K562 (cell line): ENCODE measurements around the gene HSD17B13. TPM values are rescaled to one million over a fixed set of nuclear protein-coding genes. Genes with fewer than 3 reads are reported as not detected.
"Not testable (repeated sequence)": the region's sequence is repeated elsewhere in the genome, so short reads cannot be mapped to it uniquely, and the experiment has no call there.

ENCODE experiments used
- ATAC-seq: fragments of 200-7000 bp; cut with Tn5 transposase; 3 replicates; pipeline ENCODE4 v1.9.1; 2020; ENCODE audit warnings: moderate library complexity
- BruUV-seq: library from RNA; stranded (reverse); fragments of 400-500 nt; replicated peaks from 2 replicates; lab custom pipeline; 2021; lab: Mats Ljungman, UMichigan
- CTCF ChIA-PET: fragments of 300-600 bp; formaldehyde crosslinking; extraction: SDS; loops from one replicate; lab custom pipeline; 2021; ENCODE audit warnings: low intra/inter-chr PET ratio; lab: Yijun Ruan, JAX
- POLR2A ChIA-PET: fragments of 300-600, 350-650 bp; sonication (Branson Sonifier 250); formaldehyde crosslinking; extraction: SDS; loops from one replicate; lab custom pipeline; 2021; ENCODE audit warnings: antibody characterized with exemption, inconsistent platforms; lab: Yijun Ruan, JAX
- DNase-seq, 4 experiments: peaks; one replicate each; pipeline versions ENCODE4 v3.0.0 to v3.0.0-alpha.2; 2011 to 2018; ENCODE audit warnings: low spot score in 3 of 4, mixed read lengths in 3 of 4; ENCODE audit errors: extremely low read depth in 1 of 4
- FAIRE-seq: peaks from 2 replicates; lab custom pipeline; 2011; peaks lifted over from hg19 to GRCh38; lab: Jason Lieb, UNC
- H2AFZ ChIP-seq: 2 replicates; pipeline ENCODE4 v1.6.0; 2011; ENCODE audit warnings: low read depth, low read length, control low read depth, inconsistent platforms
- H3K27ac ChIP-seq: fragments of 200-600 bp; 3 replicates; pipeline ENCODE4 v1.8.0; 2011; ENCODE audit warnings: low read depth, mild to moderate bottlenecking, control low read depth, inconsistent platforms, low read length, moderate library complexity, mixed read lengths; ENCODE audit errors: extremely low read depth
- H3K27me3 ChIP-seq, 2 experiments: fragments of 300-600 bp in 1 of 2; 2 replicates in 1 of 2; 3 replicates in 1 of 2; pipeline versions ENCODE4 v1.6.0 to v1.8.0; 2011; ENCODE audit warnings: inconsistent platforms in 2 of 2, low read length in 2 of 2, mild to moderate bottlenecking in 1 of 2, mixed read lengths in 1 of 2, moderate library complexity in 1 of 2; ENCODE audit not compliant: control insufficient read depth in 2 of 2, insufficient read depth in 2 of 2
- H3K36me3 ChIP-seq: fragments of 300-600 bp; 3 replicates; pipeline ENCODE4 v1.8.0; 2011; ENCODE audit warnings: mild to moderate bottlenecking, low read length, inconsistent platforms; ENCODE audit not compliant: control insufficient read depth, insufficient read depth
- H3K4me1 ChIP-seq, 2 experiments: fragments of 200-600 bp in 1 of 2; replicated peaks in 1 of 2; 2 replicates in 1 of 2; 3 replicates in 1 of 2; pipeline versions ENCODE4 v1.5.1 to v1.8.0; 2011; ENCODE audit warnings: inconsistent platforms in 2 of 2, low read length in 2 of 2, mild to moderate bottlenecking in 1 of 2, mixed read lengths in 1 of 2, moderate library complexity in 1 of 2; ENCODE audit not compliant: control insufficient read depth in 2 of 2, insufficient read depth in 2 of 2
- H3K4me2 ChIP-seq: 2 replicates; pipeline ENCODE4 v1.6.1; 2011; ENCODE audit warnings: low read length, control low read depth, inconsistent platforms, mixed read lengths; ENCODE audit not compliant: insufficient read depth
- H3K4me3 ChIP-seq: fragments of 200-600 bp; sonication (generic), shearing (Covaris generic); 2 replicates; pipeline ENCODE4 v1.5.1; 2016; ENCODE audit warnings: control low read depth, inconsistent platforms
- H3K79me2 ChIP-seq: fragments of 200-600 bp; 3 replicates; pipeline ENCODE4 v1.8.0; 2011; ENCODE audit warnings: low read length, inconsistent platforms; ENCODE audit not compliant: control insufficient read depth, insufficient read depth
- H3K9ac ChIP-seq, 2 experiments: 2 replicates each; pipeline versions ENCODE4 v1.6.0 to v1.6.1; 2011; ENCODE audit warnings: low read depth in 2 of 2, low read length in 2 of 2, control low read depth in 1 of 2, inconsistent platforms in 1 of 2, mild to moderate bottlenecking in 1 of 2, mixed read lengths in 1 of 2; ENCODE audit not compliant: insufficient read depth in 1 of 2
- H3K9me1 ChIP-seq: one replicate; pipeline ENCODE4 v1.6.0; 2011; ENCODE audit warnings: inconsistent platforms, mild to moderate bottlenecking, low read length, moderate library complexity; ENCODE audit not compliant: control insufficient read depth, insufficient read depth
- H3K9me3 ChIP-seq: replicated peaks from 2 replicates; pipeline ENCODE4 v1.5.1; 2011; ENCODE audit warnings: low read depth, low read length, inconsistent platforms; ENCODE audit not compliant: control insufficient read depth, insufficient read depth
- H4K20me1 ChIP-seq: replicated peaks from 2 replicates; pipeline ENCODE4 v1.6.1; 2011; ENCODE audit warnings: low read length, inconsistent platforms, mixed read lengths; ENCODE audit not compliant: control insufficient read depth, insufficient read depth
- ARID2 ChIP-seq: fragments of 450-650 bp; IDR thresholded peaks from 2 replicates; pipeline ENCODE4 v1.6.1; 2017; ENCODE audit warnings: antibody characterized with exemption, mild to moderate bottlenecking
- CEBPG ChIP-seq, 3 experiments: fragments of 200-800 bp in 1 of 3; sonication (Bioruptor generic) in 1 of 3; sonication (generic) in 1 of 3; formaldehyde crosslinking in 1 of 3; IDR thresholded peaks in 2 of 3; conservative IDR thresholded peaks in 1 of 3; 2 replicates each; pipeline versions ENCODE4 v1.6.1 to v1.8.0; 2016 to 2022; ENCODE audit warnings: missing compliant biosample characterization in 2 of 3, missing genetic modification characterization in 2 of 3, mild to moderate bottlenecking in 1 of 3, missing genetic modification reagents in 1 of 3
- CREBBP ChIP-seq: IDR thresholded peaks from one replicate; pipeline ENCODE4 v1.6.1; 2012; ENCODE audit warnings: low read depth, mild to moderate bottlenecking, control low read depth, inconsistent platforms, low read length
- IRF2 ChIP-seq: sonication (generic); formaldehyde crosslinking; IDR thresholded peaks from 2 replicates; pipeline ENCODE4 v1.8.1; 2022; ENCODE audit warnings: mild to moderate bottlenecking, missing genetic modification reagents
- POLR3G ChIP-seq: IDR thresholded peaks from 2 replicates; pipeline ENCODE4 v1.6.1; 2011; ENCODE audit not compliant: insufficient read length, insufficient replicate concordance; ENCODE audit errors: extremely low read depth
- SETDB1 ChIP-seq: IDR thresholded peaks from one replicate; pipeline ENCODE4 v1.6.1; 2012; ENCODE audit warnings: low read length, control low read depth, inconsistent platforms
- SRSF1 ChIP-seq: fragments of 200-400 bp; formaldehyde crosslinking; IDR thresholded peaks from 2 replicates; pipeline ENCODE4 v1.6.1; 2017; ENCODE audit warnings: mild to moderate bottlenecking, low read depth, low read length, moderate library complexity
- WGBS: fragments of 100-300 bp; shearing (Covaris generic); methylation state at CpG from one replicate; pipeline ENCODE4 v1.1.6; 2016; ENCODE audit warnings: low coverage, mixed read lengths; ENCODE audit not compliant: insufficient coverage; ENCODE audit errors: missing lambda C conversion rate; 5-methylcytosine and 5-hydroxymethylcytosine counted together
- in situ Hi-C: fragments of 300-500 bp; cut with MboI; formaldehyde crosslinking; loops from 4 replicates; pipeline ENCODE4 v1.15.0; 2018; ENCODE audit warnings: inconsistent platforms, mixed read lengths
- intact Hi-C: fragments of 100-400 bp; cut with micrococcal nuclease; formaldehyde crosslinking; loops from 2 replicates; pipeline ENCODE4 v1.14.2; 2022
- polyA plus RNA-seq, 8 experiments: library from polyadenylated mRNA; depleted of rRNA in 4 of 8; stranded (reverse) in 5 of 8; unstranded in 3 of 8; fragments of >200 nt; fragmentation: Nextera tagmentation in 2 of 8; fragmentation: Illumina TruSeq in 1 of 8; extraction: Ambion mirVana in 2 of 8; extraction: Trizol in 1 of 8; gene quantifications; 2 replicates each; pipeline versions ENCODE4 v1.2.1 to v1.2.3, GENCODE V29; 2011 to 2014; ENCODE audit warnings: inconsistent platforms in 1 of 8, missing spikeins in 1 of 8
- total RNA-seq, 7 experiments: library from RNA; depleted of rRNA in 6 of 7; stranded (reverse); fragments of >200 nt in 6 of 7; fragmentation: Illumina TruSeq in 2 of 7; extraction: Trizol in 2 of 7; gene quantifications; 2 replicates each; pipeline versions ENCODE4 v1.2.1 to v1.2.3, GENCODE V29; 2011 to 2021; ENCODE audit warnings: low replicate concordance in 1 of 7
- TF ChIP-seq, protein P1 (sequence below): fragments of 450-650 bp; IDR thresholded peaks from 2 replicates; pipeline ENCODE4 v1.6.1; 2016; ENCODE audit warnings: missing biosample characterization, missing genetic modification characterization
- TF ChIP-seq, protein P2 (sequence below): sonication (generic); formaldehyde crosslinking; IDR thresholded peaks from 2 replicates; pipeline ENCODE4 v1.8.1; 2022; ENCODE audit warnings: missing genetic modification reagents
- TF ChIP-seq, protein P3 (sequence below), 2 experiments: fragments of 450-650 bp in 1 of 2; sonication (generic) in 1 of 2; formaldehyde crosslinking in 1 of 2; IDR thresholded peaks in 1 of 2; conservative IDR thresholded peaks in 1 of 2; 2 replicates each; pipeline versions ENCODE4 v1.6.1 to v1.8.1; 2016 to 2023; ENCODE audit warnings: mild to moderate bottlenecking in 2 of 2, moderate library complexity in 2 of 2, inconsistent platforms in 1 of 2, missing genetic modification reagents in 1 of 2

The HSD17B13 gene
- total and polyA plus RNA-seq, 9 of the 15 experiments (the other 6 are each of a cell fraction or from before 2014, with no cell fraction given) = 0.05 to 0.36 (median 0.29) TPM

DNA sequence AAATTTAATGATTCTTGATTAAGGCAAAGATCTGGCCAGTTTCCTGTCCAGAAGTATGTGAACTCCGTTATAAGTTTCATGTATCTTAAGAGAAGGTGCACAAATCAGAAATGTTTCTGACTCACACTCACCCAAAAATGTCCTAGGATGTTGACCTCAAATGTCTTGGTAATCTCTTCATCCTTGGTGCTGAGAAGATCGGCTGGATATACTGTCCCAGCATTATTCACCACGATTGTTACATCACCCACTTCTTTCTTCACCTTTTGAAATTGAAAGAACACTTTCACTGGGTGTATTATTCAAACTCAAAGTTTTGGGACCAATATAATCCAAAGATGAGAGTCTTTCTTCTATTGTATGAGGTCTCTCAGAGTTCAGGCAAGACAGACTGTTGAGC is 5.7 kb downstream of the HSD17B13 start:
- Histone ChIP-seq H3K4me1 (no peaks in the 10 kb centered on the region), H3K27me3 (no peaks in the 10 kb centered on the region; a peak in 1 of 5 replicates), H3K9me1 (no peaks in the 10 kb centered on the region), H3K4me3 (no peak overlapping the region), H3K9ac (no peak overlapping the region), H4K20me1 (no peaks in the 10 kb centered on the region), H2AFZ (no peak overlapping the region), H3K9me3 (no peaks in the 10 kb centered on the region), H3K27ac (no peak overlapping the region), H3K79me2 (no peaks in the 10 kb centered on the region), H3K4me2 (no peak overlapping the region), H3K36me3 (no peaks in the 10 kb centered on the region)
- TF ChIP-seq SETDB1 (no peak), ARID2 (no peak), SRSF1 (no peak), POLR3G (no peak), IRF2 (CRISPR knock-in tag) (no peak), CREBBP (no peak), CEBPG (CRISPR knock-in tag; IDR thresholded peaks at IDR 0.05) (no peak), CEBPG (tag; conservative IDR thresholded peaks at IDR 0.05 in 1 of 2, IDR thresholded peaks at IDR 0.05 in 1 of 2) (peak in 1 of 2 experiments; percentile 62; a peak in 2 of 4 replicates)
- TF ChIP-seq, protein P1, sequence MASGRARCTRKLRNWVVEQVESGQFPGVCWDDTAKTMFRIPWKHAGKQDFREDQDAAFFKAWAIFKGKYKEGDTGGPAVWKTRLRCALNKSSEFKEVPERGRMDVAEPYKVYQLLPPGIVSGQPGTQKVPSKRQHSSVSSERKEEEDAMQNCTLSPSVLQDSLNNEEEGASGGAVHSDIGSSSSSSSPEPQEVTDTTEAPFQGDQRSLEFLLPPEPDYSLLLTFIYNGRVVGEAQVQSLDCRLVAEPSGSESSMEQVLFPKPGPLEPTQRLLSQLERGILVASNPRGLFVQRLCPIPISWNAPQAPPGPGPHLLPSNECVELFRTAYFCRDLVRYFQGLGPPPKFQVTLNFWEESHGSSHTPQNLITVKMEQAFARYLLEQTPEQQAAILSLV (tag) = no peak
- TF ChIP-seq, protein P2, sequence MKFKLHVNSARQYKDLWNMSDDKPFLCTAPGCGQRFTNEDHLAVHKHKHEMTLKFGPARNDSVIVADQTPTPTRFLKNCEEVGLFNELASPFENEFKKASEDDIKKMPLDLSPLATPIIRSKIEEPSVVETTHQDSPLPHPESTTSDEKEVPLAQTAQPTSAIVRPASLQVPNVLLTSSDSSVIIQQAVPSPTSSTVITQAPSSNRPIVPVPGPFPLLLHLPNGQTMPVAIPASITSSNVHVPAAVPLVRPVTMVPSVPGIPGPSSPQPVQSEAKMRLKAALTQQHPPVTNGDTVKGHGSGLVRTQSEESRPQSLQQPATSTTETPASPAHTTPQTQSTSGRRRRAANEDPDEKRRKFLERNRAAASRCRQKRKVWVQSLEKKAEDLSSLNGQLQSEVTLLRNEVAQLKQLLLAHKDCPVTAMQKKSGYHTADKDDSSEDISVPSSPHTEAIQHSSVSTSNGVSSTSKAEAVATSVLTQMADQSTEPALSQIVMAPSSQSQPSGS (CRISPR knock-in tag) = no peak
- TF ChIP-seq, protein P3, sequence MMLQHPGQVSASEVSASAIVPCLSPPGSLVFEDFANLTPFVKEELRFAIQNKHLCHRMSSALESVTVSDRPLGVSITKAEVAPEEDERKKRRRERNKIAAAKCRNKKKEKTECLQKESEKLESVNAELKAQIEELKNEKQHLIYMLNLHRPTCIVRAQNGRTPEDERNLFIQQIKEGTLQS (IDR thresholded peaks at IDR 0.05) = 0 out of 2 replicates have a peak, but pooled peaks have one; percentile 18
- TF ChIP-seq, protein P3 (CRISPR knock-in tag; conservative IDR thresholded peaks at IDR 0.05) = no peak
- DNase-seq (no peak), ATAC-seq (no peak), FAIRE-seq (no peak)
- WGBS = 0% methylated on average over 3 of the region's 3 CpGs
- intact Hi-C loops = no loop called here
- ChIA-PET CTCF (no interaction called here), POLR2A (interaction anchor here (0.7 kb wide), 1 partner anchor 24 kb away, joined by 4 read pairs; no protein-coding TSS in a partner anchor)
- BruUV-seq = no TSS peak
- in situ Hi-C loops = no loop called here

DNA sequence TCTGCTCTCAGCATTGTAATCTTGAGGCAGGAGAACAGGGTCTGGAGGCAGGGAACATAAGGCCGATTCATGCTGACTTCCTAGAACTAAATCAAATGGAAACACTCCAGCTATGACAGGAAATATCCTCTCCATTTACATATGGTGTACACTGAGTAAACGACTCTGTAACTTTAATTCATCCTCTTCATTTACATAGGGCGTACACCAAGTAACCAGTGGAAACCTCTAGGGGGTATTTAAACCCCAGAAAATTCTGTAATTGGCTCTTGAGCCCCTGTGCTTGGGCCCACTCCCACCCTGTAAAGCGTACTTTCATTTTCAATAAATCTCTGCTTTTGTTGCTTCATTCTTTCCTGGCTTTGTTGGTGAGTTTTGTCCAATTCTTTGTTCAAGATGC is 7.7 kb downstream of the HSD17B13 start:
- WGBS = 9% methylated on average over 4 of the region's 4 CpGs
- H3K9me1 ChIP-seq, H3K4me3 ChIP-seq, POLR2A ChIA-PET, H3K9me3 ChIP-seq, DNase-seq, H3K9ac ChIP-seq, FAIRE-seq, H3K4me1 ChIP-seq, BruUV-seq, H4K20me1 ChIP-seq, H3K27ac ChIP-seq, CTCF ChIA-PET, in situ Hi-C loops, ATAC-seq, intact Hi-C loops, H2AFZ ChIP-seq, H3K27me3 ChIP-seq, H3K36me3 ChIP-seq, H3K4me2 ChIP-seq, H3K79me2 ChIP-seq: not testable (repeated sequence)
